GM21528 (cell line): ENCODE measurements around the gene RAB7B.
"Not testable (repeated sequence)": the region's sequence is repeated elsewhere in the genome, so short reads cannot be mapped to it uniquely, and the experiment has no call there.

ENCODE experiments used
- ATAC-seq: cut with Tn5 transposase; IDR thresholded peaks from one replicate; pipeline ENCODE4 v1.9.1; 2021; ENCODE audit warnings: mild to moderate bottlenecking, moderate library complexity; ENCODE audit not compliant: unreplicated experiment, low FRiP score

Gene RAB7B

DNA sequence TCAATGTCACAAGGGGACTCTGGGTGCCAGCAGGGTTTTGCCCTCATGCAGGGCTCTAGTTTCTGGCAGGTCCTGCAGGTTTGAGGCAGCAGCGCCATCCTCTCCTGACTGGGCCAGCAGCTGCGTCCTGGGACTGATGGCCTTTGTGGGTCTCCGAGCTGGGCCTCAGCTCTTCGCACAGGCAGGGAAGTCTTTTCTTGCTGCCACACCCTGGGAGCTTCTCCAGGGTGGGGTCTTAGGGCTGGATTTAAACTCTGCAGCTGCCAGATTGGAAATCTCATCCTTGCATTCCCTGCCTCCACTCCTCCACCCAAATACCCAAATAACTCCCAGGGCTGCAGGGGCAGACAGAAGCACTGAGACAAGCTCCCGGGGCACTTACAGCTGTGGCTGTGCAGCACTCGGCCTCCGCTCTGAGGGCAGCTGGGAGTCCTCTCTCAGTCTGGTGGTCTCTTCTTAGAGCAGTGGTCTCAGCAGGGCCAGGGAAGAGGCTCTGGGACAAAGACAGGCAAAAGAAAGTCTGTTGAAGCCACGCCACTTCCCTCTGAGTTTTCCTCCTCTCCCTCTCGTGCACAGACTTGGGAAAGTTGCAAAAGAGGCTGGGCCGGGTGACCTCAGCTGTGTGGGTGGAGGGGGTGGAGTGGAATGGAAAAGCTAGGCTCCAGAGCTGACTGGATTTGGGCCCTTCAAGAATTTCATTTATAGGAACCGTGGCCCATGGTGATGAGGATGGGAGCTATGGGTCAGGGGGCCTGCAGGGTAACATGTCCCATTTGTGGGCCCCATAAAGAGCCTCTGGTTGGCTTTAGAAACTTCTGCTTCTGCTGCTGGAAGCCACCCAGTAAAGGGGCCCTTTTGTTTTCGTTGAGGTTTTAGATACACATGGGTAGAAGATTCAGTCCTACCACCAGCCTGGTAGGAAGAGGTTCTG, at the start of gene RAB7B:
Gene RAB7B, minus strand, starts transcription at position 525 of the 931 bp plus-strand sequence. CDS start 9,260 bp downstream, outside the sequence.
- ATAC-seq = no peak

GRCh38 chr1:206052231-206052865, 49.2 kb upstream of the RAB7B start:
- ATAC-seq = not testable (repeated sequence)

DNA sequence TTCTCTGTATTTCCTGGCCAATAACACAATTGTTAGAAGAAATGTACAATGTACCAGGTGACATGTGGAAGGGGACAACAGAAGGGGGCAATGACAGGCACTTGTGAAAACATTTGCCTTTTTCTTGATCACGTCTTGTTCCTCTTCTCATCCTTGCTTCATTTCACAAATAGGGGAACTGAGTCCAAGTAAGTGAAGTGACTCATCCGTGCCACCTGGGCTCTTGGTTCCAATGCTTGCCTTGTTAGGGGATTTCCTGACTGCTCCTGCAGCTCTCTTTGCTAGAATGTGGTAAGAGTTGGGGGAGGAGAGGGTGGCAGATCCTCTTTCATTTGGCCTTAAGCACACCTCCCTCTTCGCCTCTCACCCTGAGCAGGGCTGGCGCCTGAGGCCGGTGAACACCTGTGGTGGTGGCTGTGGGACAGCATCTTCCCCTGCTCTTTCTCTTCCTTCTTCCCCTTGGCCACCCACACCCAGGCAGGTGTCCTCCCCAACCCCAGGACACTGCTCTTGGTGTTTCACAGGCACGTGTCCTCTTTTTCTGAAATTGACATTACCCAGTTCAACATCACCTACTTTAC, 47.5 kb upstream of the RAB7B start:
- ATAC-seq = peak; percentile 80

- ATAC-seq = no peak
These were observed 46.9 kb upstream of the RAB7B start for GRCh38 chr1:206049919-206050600.

DNA sequence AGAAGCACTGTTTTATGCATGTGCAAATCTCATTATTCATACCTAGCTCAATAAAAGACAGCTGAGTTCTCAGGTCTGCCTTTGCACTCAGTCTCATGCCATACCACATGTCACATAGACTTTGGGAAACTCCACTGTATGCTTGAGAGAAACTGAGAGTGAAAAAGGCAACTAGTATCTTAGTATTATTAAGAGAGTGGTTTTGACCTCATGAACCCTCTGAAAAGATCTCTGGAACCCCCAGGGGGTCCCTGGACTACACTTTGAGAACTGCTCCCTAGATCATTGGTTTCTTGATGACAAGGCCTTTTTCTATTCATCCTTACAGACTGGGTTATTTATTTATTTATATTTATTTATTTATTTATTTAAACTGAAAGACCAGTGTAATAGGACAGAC, 46.1 kb upstream of the RAB7B start:
- peak; percentile 49 for ATAC-seq

- no peak for ATAC-seq
These were observed 45.4 kb upstream of the RAB7B start for GRCh38 chr1:206048582-206048981.

DNA sequence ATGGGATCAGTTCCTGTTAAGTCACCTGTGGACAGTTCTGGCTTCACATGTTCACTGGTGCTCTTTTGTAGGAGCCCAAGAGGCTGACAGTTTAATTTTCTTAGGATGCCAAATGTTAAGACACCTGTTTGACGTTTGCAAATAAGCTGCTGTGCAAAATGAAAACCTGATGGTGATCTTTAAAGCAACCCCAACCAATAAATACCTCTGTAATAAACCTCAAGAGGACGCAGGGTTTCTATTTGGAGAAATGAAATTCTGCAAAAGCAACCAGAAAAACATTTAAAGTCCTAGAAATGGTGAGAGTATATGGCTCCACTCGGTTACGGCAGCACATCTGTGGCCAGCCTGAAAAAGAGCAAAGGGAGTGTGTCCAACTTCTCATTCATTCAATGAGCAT, 44.1 kb upstream of the RAB7B start:
- no peak for ATAC-seq

DNA sequence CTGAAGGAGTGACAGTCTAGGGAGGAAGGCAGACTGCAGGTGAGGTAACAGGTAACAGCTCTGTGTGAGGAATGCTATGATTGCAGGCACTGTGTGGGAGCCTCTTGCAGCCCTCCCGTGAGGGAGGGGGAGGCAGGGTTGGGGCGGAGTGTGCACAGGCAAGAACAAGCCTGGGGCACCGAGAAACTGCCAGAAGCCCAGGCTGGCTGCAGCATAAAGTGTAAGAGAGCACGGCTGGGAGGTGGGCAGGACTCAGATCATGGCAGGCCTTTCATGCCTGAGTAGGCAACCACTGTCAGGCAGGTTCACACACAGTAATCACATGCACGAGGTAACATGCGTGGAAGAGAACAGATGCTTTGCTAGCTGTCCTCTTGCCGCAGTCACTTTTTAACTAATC, 38.4 kb upstream of the RAB7B start:
- peak; percentile 71 for ATAC-seq

DNA sequence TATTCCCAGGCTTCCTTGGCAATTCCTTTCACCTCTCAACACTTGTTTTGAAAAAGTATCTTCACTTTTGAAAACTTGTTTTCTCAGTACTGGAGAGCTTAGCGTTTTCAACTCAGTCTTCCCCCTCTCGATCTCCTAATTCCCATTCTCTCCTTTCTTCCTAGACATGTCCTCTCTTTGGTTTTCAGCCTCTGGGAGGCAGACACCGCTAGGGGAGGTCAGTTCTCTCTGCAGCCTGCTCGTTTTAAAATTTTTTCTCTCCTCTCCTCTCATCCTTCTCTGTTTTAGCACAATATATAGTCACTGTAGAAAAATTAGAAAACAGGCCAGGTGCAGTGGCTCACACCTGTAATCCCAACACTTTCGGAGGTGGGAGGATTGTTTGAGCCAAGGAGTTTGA, 37.1 kb upstream of the RAB7B start:
- no peak for ATAC-seq

DNA sequence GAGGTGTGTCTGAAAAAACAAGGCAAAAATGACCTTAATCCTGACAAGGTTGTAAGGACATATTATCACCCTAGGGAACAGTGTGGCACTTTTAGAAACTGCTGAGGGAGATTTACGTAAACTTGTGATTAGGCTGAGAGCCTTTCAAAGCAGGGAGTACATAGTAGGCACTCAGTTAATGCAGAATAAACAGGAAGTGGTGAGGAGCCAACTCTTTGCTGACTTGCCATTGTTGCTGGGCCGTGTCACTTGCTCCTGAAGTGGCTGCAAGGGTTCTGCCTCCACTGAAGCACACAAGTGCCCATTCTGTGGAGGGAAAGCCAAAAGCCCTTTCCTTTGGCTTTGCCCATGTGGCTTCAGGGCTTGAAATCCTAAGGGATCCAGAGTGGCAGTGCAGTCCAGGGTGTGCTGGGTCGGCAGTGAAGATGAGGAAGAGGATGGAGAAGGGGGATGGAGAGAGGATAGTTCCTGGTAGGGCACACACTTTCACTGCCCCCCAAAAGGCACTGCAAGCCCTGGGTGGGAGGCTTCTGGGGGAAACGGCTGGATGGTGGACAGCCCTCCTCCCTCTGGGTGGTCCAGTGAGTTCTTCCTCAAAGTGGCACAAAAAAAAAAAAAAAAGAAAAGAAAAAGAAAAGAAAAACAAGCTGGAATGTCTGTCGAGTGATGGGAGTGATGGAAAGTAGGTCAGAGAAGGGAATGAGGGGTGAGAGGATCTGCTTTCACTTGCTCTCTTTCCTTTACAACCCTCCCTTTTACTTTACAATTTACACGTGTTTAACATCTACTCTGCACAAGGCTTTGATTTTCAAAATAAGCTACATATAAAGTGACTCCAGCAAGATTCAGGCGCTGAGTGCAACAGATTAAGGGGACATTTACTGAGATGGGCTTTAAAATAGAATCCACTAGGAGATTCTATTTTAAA, 36.1 kb upstream of the RAB7B start:
- no peak for ATAC-seq

GRCh38 chr1:206037581-206037980, 34.4 kb upstream of the RAB7B start:
- ATAC-seq = no peak

DNA sequence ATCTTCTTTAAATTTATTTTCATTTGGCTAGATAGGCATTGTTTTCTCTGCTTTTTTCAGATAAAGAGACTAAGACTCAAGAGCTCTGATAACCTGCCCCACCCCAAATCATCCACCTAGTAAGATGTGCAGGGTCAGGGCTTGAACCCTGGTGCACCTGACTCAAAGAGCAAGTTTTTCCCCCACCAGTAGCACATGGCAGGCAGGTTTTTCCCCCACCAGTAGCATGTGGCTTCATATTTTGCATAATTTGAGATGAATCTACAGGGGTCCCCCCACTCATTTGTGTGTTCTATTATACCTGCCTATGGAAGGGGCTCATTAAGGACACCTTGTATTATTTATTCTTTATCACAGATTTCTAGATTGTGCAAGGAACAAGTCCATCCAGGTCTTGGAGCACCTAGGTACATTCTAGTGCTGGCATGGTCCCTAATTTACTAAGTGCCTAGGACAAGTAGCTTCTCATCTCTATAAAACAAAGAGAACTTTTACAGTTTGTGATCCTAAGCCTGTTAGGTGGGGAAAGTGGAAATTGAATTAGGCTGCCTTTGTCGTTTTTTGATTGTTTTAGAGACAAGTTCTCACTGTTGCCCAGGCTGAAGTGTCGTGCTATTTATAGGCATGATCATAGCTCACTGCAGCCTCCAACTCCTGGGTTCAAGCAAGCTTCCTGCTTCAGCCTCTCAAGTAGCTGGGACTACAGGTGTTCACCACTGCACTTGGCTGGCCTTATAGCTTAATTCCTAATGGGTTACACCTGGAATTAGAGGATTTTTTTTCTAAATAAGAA, 33.7 kb upstream of the RAB7B start:
- no peak for ATAC-seq

GRCh38 chr1:206035027-206035426, 31.8 kb upstream of the RAB7B start:
- ATAC-seq = no peak

GRCh38 chr1:206032380-206033140, 29.4 kb upstream of the RAB7B start:
- ATAC-seq = no peak

DNA sequence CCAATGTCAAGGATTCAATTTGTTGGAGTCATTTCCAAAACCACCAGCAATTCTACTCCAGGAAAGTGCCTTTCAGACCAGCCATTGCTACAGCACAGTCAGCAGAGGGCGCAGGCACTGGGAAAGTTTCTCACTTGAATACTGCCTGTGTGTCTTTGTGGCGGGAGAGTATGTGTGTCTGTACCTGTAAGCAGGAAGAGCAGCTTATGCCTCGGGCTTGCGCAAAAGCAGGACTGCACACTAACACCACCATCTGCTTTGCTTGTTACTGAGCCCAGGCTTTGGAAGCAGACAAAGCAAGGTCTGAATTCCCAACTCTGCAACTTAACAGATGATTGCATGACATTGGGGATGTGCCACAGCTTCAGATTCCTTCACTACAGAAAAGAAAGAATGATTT, 27.5 kb upstream of the RAB7B start:
- ATAC-seq = peak; percentile 72

GRCh38 chr1:206030191-206030590, 27.0 kb upstream of the RAB7B start:
- ATAC-seq = no peak

DNA sequence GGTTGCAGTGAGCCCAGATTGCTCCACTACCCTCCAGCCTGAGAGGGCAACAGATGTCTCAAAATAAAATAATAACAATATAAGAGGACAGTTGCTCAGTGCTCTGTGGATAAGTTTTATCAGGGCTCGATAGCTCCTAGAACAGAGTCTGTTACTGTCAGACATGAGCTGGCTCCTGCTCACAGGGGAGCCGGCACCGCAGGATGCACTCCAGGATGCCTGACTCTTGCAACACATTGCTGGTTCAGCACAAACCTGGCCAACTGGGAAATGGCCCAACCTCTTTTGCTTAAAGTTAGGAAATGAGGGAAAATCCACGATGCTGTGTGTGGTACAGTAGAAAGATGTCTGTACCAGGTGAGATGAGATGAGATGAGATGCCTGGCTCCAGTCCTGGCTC, 26.3 kb upstream of the RAB7B start:
- no peak for ATAC-seq

GRCh38 chr1:206025283-206025820, 22.2 kb upstream of the RAB7B start:
- ATAC-seq = no peak
